A549 treated with ZK216348 at 1 μM for 4 hours (cell line): ENCODE data around the gene SNX18. TPM values are rescaled to one million over a fixed set of nuclear protein-coding genes. Genes with fewer than 3 reads are reported as not detected.

ENCODE experiments used
- total RNA-seq: library from RNA; stranded (reverse); fragments of 200-300 nt; extraction: Qiagen RNA extraction; gene quantifications from 5 replicates; pipeline ENCODE4 v1.2.3, GENCODE V29; 2022; ENCODE audit warnings: low read depth

Gene SNX18
- 4.3 to 9.2 TPM (median 7.5 TPM) in 5 replicates for total RNA-seq

GRCh38 chr5:54517512-54518145 lies at the start of gene SNX18:
SNX18 (plus strand) TSS chr5:54517759; CDS start chr5:54517953, 194 bp downstream.

Other genes starting within 250 kb of the SNX18 start
- 3.5 to 5.0 TPM (median 4.2 TPM) in 5 replicates for gene ARL15, start 207.2 kb upstream of the SNX18 start, total RNA-seq
- not detected in 5 replicates for gene HSPB3, start 62.1 kb upstream of the SNX18 start, total RNA-seq